ENCODE measurements around the gene ANKRD9. TPM values are rescaled to one million over a fixed set of nuclear protein-coding genes. Genes with fewer than 3 reads are reported as not detected.

ANKRD9 gene
- total and polyA plus RNA-seq, 2 of the 13 experiments (the other 11 are each of a cell fraction or from before 2014, with no cell fraction given) = 10.0 to 15.0 TPM

GRCh38 chr14:102464846-102465341, 44.7 kb downstream of the ANKRD9 start (continued):
- TF ChIP-seq HDAC2 (CRISPR knock-in tag; IDR thresholded peaks at IDR 0.05) (peak; percentile 21; the same call in 1 of the 2 replicates), SAP130 (CRISPR knock-in tag; IDR thresholded peaks at IDR 0.05; ENCODE audit: low read depth) (peak; percentile 70), ISL2 (CRISPR knock-in tag; IDR thresholded peaks at IDR 0.05) (peak; percentile 60; the same call in 1 of the 2 replicates), RARA (CRISPR knock-in tag; IDR thresholded peaks at IDR 0.05) (peak; percentile 59), ZNF776 (CRISPR knock-in tag; IDR thresholded peaks at IDR 0.05) (no peak), SNAPC4 (CRISPR knock-in tag; IDR thresholded peaks at IDR 0.05) (no peak), ARID5B (CRISPR knock-in tag; IDR thresholded peaks at IDR 0.05) (peak; percentile 64), TEAD2 (CRISPR knock-in tag; IDR thresholded peaks at IDR 0.05) (no peak), TEAD3 (CRISPR knock-in tag; optimal IDR thresholded peaks at IDR 0.05; ENCODE audit: borderline replicate concordance) (peak; percentile 31), GZF1 (CRISPR knock-in tag; IDR thresholded peaks at IDR 0.05) (no peak), TIGD3 (CRISPR knock-in tag; IDR thresholded peaks at IDR 0.05; ENCODE audit: borderline replicate concordance) (no peak), MIXL1 (CRISPR knock-in tag; IDR thresholded peaks at IDR 0.05) (peak; percentile 60; the same call in 1 of the 2 replicates), NR2F6 (IDR thresholded peaks at IDR 0.05) (peak; percentile 44; the same call in 1 of the 2 replicates), NR2F6 (CRISPR knock-in tag; IDR thresholded peaks at IDR 0.05) (no peak; the same call in 1 of the 2 replicates), ZNF687 (CRISPR knock-in tag; IDR thresholded peaks at IDR 0.05) (peak; percentile 44; the same call in 1 of the 2 replicates), PITX1 (CRISPR knock-in tag; IDR thresholded peaks at IDR 0.05) (no peak; the same call in 1 of the 2 replicates), SNRNP70 (IDR thresholded peaks at IDR 0.05; ENCODE audit: low read depth, low read length) (no peak)
